ENCODE measurements around the gene IL26.

Gene IL26

DNA sequence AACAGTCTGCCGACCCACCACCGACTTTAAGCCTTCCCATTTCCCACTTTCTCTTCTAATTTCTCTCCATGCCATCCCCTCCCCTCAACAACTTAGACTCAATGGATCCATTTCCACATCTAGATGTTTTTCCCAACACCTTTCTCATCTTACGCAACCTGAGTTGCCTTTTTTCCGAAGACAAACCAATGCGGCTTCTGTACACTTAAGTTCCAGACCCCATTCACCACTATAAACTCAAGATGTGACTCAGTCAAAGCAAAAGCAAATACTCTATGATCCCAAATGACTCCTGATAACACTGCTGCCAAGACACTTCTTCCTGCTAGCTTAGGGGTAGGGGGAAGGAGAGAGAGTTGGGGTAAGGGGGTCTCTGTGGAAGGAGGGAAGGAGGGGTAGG lies 26.5 kb upstream of the IL26 start:
- Mint-ChIP-seq H3K27me3 (peaks cover 13% of the 10 kb centered on the region), H3K9me3 (no peaks in the 10 kb centered on the region), H3K36me3 (peaks cover 3% of the 10 kb centered on the region), H3K4me1 (no peaks in the 10 kb centered on the region), H3K4me3 (no peak overlapping the region), H3K27ac (no peak overlapping the region)
- ATAC-seq (ENCODE audit: low read depth), result no peak
- no peak for DNase-seq (ENCODE audit: low spot score in 2 of 2)

GRCh38 chr12:68250454-68250853 lies 24.8 kb upstream of the IL26 start:
- Mint-ChIP-seq H3K4me1 (no peaks in the 10 kb centered on the region), H3K9me3 (no peaks in the 10 kb centered on the region), H3K4me3 (no peak overlapping the region), H3K27ac (no peak overlapping the region), H3K36me3 (peaks cover 3% of the 10 kb centered on the region), H3K27me3 (peaks cover 13% of the 10 kb centered on the region)
- DNase-seq (ENCODE audit: low spot score in 2 of 2) (no peak), ATAC-seq (ENCODE audit: low read depth) (no peak)

DNA sequence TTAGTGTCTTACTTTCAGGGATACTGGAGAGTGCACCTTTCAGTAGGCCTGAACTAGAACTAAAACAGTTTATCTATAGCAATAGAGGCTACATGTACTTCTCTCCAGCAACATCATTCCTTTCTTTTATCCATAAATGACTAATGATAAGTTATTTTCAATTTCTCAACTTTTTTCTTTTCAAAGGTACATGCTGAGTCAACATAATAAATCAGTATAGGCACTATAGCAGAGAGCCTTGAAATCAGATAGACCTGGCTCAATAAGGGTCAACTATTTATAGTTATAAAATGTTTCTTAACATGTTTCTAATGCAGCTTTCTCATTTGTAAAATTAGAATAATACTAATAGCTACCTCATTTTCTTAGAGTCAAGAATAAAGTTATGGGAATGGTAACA lies 22.2 kb upstream of the IL26 start:
- Mint-ChIP-seq H3K27ac (no peak overlapping the region), H3K4me1 (no peaks in the 10 kb centered on the region), H3K4me3 (no peak overlapping the region), H3K27me3 (peaks cover 9% of the 10 kb centered on the region), H3K9me3 (no peaks in the 10 kb centered on the region), H3K36me3 (peaks cover 3% of the 10 kb centered on the region)
- no peak for DNase-seq (ENCODE audit: low spot score in 2 of 2)
- ATAC-seq (ENCODE audit: low read depth), result no peak

GRCh38 chr12:68246350-68246749 lies 20.7 kb upstream of the IL26 start:
- DNase-seq (ENCODE audit: low spot score in 2 of 2) (no peak), ATAC-seq (ENCODE audit: low read depth) (no peak)
- Mint-ChIP-seq H3K4me1 (no peaks in the 10 kb centered on the region), H3K4me3 (no peak overlapping the region), H3K9me3 (no peaks in the 10 kb centered on the region), H3K36me3 (no peaks in the 10 kb centered on the region), H3K27me3 (peaks cover 2% of the 10 kb centered on the region), H3K27ac (no peak overlapping the region)

- no peaks in the 10 kb centered on the region for H3K36me3 Mint-ChIP-seq
- H3K4me3 Mint-ChIP-seq, result no peak overlapping the region
- H3K27ac Mint-ChIP-seq, result no peak overlapping the region
- H3K4me1 Mint-ChIP-seq, result peaks cover 9% of the 10 kb centered on the region
- ATAC-seq (ENCODE audit: low read depth), result no peak
- no peak for DNase-seq (ENCODE audit: low spot score in 2 of 2)
- H3K27me3 Mint-ChIP-seq, result peaks cover under 1% of the 10 kb centered on the region
- no peaks in the 10 kb centered on the region for H3K9me3 Mint-ChIP-seq
These were observed 19.8 kb upstream of the IL26 start for GRCh38 chr12:68245180-68246021.

GRCh38 chr12:68242777-68243176 lies 17.2 kb upstream of the IL26 start:
- ATAC-seq (ENCODE audit: low read depth) (no peak), DNase-seq (ENCODE audit: low spot score in 2 of 2) (no peak)
- Mint-ChIP-seq H3K4me1 (peaks cover 14% of the 10 kb centered on the region), H3K27me3 (no peaks in the 10 kb centered on the region), H3K4me3 (no peak overlapping the region), H3K27ac (no peak overlapping the region), H3K9me3 (no peaks in the 10 kb centered on the region), H3K36me3 (no peaks in the 10 kb centered on the region)

DNA sequence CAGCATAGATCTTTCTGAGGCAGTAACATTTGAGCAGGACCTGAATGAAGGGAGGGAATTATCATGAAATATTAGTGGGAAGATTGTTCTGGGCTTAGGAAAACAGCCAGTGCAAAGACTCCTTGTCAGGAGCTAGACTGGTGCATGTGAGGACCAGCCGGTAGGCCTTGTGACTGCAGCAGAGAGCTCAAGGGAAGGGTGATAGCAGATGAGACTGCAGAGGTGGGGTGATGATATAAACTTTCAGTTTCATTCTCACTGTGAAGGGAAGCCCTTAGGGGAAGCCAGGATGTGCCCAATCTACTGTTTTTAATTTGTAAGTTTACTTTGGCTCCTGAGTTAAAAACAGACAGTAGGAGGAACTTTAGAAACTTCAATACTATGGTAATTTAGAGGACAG lies 15.4 kb upstream of the IL26 start:
- DNase-seq (ENCODE audit: low spot score in 2 of 2), result peak; percentile 22 to 44
- Mint-ChIP-seq H3K9me3 (no peaks in the 10 kb centered on the region), H3K4me3 (peak overlapping the region; percentile 55), H3K4me1 (peaks cover 27% of the 10 kb centered on the region), H3K36me3 (no peaks in the 10 kb centered on the region), H3K27me3 (no peaks in the 10 kb centered on the region), H3K27ac (peak overlapping the region; percentile 84)
- peak; percentile 95 for ATAC-seq (ENCODE audit: low read depth)

DNA sequence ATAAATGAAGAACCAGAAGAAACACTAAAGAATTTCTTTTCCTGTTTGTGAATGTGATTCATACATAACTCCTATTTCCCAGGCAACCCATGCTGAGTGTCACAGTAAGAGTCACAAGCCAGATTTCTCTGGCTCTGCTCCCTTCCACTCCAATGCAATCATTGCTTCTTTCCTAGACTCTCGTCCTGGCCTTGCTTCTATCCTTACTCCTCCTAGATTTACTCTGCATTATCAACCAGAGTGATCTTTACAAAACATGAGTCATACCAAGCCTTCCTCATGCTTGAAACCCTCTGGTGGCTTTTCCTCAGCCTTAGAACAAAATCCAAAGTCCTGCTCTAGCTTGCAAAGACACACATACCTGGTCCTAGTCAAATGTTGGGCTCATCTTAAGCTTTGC lies 14.5 kb upstream of the IL26 start:
- DNase-seq (ENCODE audit: low spot score in 2 of 2) (no peak), ATAC-seq (ENCODE audit: low read depth) (no peak)
- H3K27me3 Mint-ChIP-seq, result no peaks in the 10 kb centered on the region

GRCh38 chr12:68239309-68239982 lies 13.8 kb upstream of the IL26 start:
- Mint-ChIP-seq H3K27me3 (no peaks in the 10 kb centered on the region), H3K36me3 (no peaks in the 10 kb centered on the region), H3K4me1 (peaks cover 31% of the 10 kb centered on the region), H3K27ac (no peak overlapping the region), H3K9me3 (no peaks in the 10 kb centered on the region), H3K4me3 (no peak overlapping the region)
- ATAC-seq (ENCODE audit: low read depth) (no peak), DNase-seq (ENCODE audit: low spot score in 2 of 2) (no peak)

More for the DNA sequence above, 14.5 kb upstream of the IL26 start:
- Mint-ChIP-seq H3K27ac (peak overlapping the region; percentile 84), H3K9me3 (no peaks in the 10 kb centered on the region), H3K4me3 (no peak overlapping the region), H3K4me1 (peaks cover 31% of the 10 kb centered on the region), H3K36me3 (no peaks in the 10 kb centered on the region)

GRCh38 chr12:68237619-68238018 lies 12.0 kb upstream of the IL26 start:
- Mint-ChIP-seq H3K27ac (peak overlapping the region; percentile 97), H3K4me3 (no peak overlapping the region), H3K27me3 (no peaks in the 10 kb centered on the region), H3K4me1 (peaks cover 31% of the 10 kb centered on the region), H3K9me3 (no peaks in the 10 kb centered on the region), H3K36me3 (no peaks in the 10 kb centered on the region)
- DNase-seq (ENCODE audit: low spot score in 2 of 2), result no peak
- ATAC-seq (ENCODE audit: low read depth), result no peak

- H3K4me3 Mint-ChIP-seq, result peak overlapping the region; percentile 94
- ATAC-seq (ENCODE audit: low read depth) (peak; percentile 1), DNase-seq (ENCODE audit: low spot score in 2 of 2) (no peak)
- peak overlapping the region; percentile 97 for H3K27ac Mint-ChIP-seq
- H3K36me3 Mint-ChIP-seq, result no peaks in the 10 kb centered on the region
- H3K4me1 Mint-ChIP-seq, result peaks cover 31% of the 10 kb centered on the region
- H3K27me3 Mint-ChIP-seq, result no peaks in the 10 kb centered on the region
- no peaks in the 10 kb centered on the region for H3K9me3 Mint-ChIP-seq
These were observed 11.5 kb upstream of the IL26 start for GRCh38 chr12:68237078-68237477.

DNA sequence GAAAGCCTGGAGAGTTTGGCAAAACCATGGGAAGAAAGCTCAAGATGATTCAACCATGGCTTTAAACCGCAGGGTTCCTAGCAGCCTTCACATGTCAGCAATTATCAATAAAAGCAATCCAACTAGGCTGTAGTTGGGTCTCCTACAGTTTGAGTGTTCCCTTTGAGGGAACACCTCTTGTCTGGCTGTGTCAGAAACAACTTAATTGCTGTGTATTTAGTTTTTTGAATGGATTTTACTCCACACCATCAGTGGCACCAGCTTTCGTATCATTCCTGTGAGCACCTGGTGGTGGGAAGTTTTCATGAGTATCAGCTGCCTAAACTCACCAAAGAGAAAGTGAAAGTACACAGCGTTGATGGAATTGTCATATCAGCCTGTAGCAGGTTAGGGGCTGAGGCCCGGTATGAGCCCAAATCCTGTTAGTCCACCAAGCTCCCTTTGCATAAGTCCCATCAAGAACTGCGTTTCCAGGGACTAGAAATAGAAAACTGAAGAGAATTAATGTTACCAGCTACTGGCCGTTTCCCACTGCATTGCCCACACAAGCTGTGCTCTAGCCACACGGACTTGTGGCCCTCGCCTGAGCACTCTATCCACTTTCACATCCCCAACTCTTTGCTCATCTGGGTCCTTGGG lies 10.9 kb upstream of the IL26 start:
- ATAC-seq (ENCODE audit: low read depth) (peak; percentile 71), DNase-seq (ENCODE audit: low spot score in 2 of 2) (peak; percentile 22 to 31)
- H3K4me3 Mint-ChIP-seq, result peak overlapping the region; percentile 94
- peak overlapping the region; percentile 97 for H3K27ac Mint-ChIP-seq
- no peaks in the 10 kb centered on the region for H3K36me3 Mint-ChIP-seq
- peaks cover 31% of the 10 kb centered on the region for H3K4me1 Mint-ChIP-seq
- no peaks in the 10 kb centered on the region for H3K27me3 Mint-ChIP-seq
- H3K9me3 Mint-ChIP-seq, result no peaks in the 10 kb centered on the region

DNA sequence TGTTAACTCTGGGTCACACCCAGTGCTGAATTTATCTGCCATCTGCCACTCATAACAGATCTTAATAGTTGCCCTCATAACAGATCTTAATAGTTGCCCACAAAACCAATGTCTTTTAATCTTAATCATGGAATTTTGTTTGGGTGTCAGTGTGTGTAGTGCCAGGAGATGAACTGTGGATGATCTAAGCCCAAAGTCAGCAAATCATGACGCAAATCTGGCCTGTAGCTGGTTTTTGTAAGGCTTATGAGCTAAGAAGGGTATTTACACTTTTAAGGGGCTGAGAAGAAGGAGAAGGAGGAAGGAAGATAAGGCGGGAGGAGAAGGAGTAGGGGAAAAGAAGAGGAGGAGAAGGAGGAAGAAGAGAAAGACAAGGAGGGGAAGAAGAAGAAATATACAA lies 10.0 kb upstream of the IL26 start:
- Mint-ChIP-seq H3K27me3 (no peaks in the 10 kb centered on the region), H3K27ac (peak overlapping the region; percentile 11), H3K4me1 (peaks cover 24% of the 10 kb centered on the region), H3K4me3 (peak overlapping the region; percentile 6), H3K36me3 (no peaks in the 10 kb centered on the region), H3K9me3 (no peaks in the 10 kb centered on the region)
- DNase-seq (ENCODE audit: low spot score in 2 of 2), result no peak
- ATAC-seq (ENCODE audit: low read depth), result no peak

GRCh38 chr12:68234140-68234539 lies 8.5 kb upstream of the IL26 start:
- Mint-ChIP-seq H3K27ac (no peak overlapping the region), H3K9me3 (no peaks in the 10 kb centered on the region), H3K4me3 (no peak overlapping the region), H3K4me1 (peaks cover 19% of the 10 kb centered on the region), H3K27me3 (no peaks in the 10 kb centered on the region), H3K36me3 (no peaks in the 10 kb centered on the region)
- ATAC-seq (ENCODE audit: low read depth) (no peak), DNase-seq (ENCODE audit: low spot score in 2 of 2) (no peak)
